ENCODE measurements around the gene GFRA4.
"Not testable (repeated sequence)": the region's sequence is repeated elsewhere in the genome, so short reads cannot be mapped to it uniquely, and the experiment has no call there.

GFRA4 gene

GRCh38 chr20:3652676-3653596, 10.3 kb downstream of the GFRA4 start:
- DNase-seq, result no peak

- DNase-seq, result no peak
Observed at GRCh38 chr20:3652221-3652620, 11.0 kb downstream of the GFRA4 start.

- no peak for DNase-seq
Observed at GRCh38 chr20:3651204-3651962, 11.8 kb downstream of the GFRA4 start.

GRCh38 chr20:3648951-3649350, 14.2 kb downstream of the GFRA4 start:
- DNase-seq, result no peak

GRCh38 chr20:3647473-3647872, 15.7 kb downstream of the GFRA4 start:
- no peak for DNase-seq

GRCh38 chr20:3646651-3647050, 16.5 kb downstream of the GFRA4 start:
- DNase-seq, result no peak

- no peak for DNase-seq
Observed at GRCh38 chr20:3646067-3646440, 17.1 kb downstream of the GFRA4 start.

GRCh38 chr20:3645309-3646066, 17.7 kb downstream of the GFRA4 start:
- no peak for DNase-seq

GRCh38 chr20:3640259-3640658, 22.9 kb downstream of the GFRA4 start:
- DNase-seq, result no peak

- DNase-seq, result no peak
Observed at GRCh38 chr20:3635346-3635745, 27.9 kb downstream of the GFRA4 start.

- DNase-seq, result no peak
Observed at GRCh38 chr20:3633913-3634478, 29.2 kb downstream of the GFRA4 start.

- no peak for DNase-seq
Observed at GRCh38 chr20:3632311-3633004, 30.7 kb downstream of the GFRA4 start.

GRCh38 chr20:3631534-3631933, 31.7 kb downstream of the GFRA4 start:
- DNase-seq, result no peak

- DNase-seq, result no peak
Observed at GRCh38 chr20:3630429-3630828, 32.8 kb downstream of the GFRA4 start.

- DNase-seq, result no peak
Observed at GRCh38 chr20:3629893-3630292, 33.3 kb downstream of the GFRA4 start.

- no peak for DNase-seq
Observed at GRCh38 chr20:3628502-3629314, 34.5 kb downstream of the GFRA4 start.

GRCh38 chr20:3627476-3627875, 35.7 kb downstream of the GFRA4 start:
- no peak for DNase-seq

- no peak for DNase-seq
Observed at GRCh38 chr20:3622406-3622805, 40.8 kb downstream of the GFRA4 start.

- DNase-seq, result no peak
Observed at GRCh38 chr20:3621111-3621510, 42.1 kb downstream of the GFRA4 start.

GRCh38 chr20:3616250-3616649, 46.9 kb downstream of the GFRA4 start:
- DNase-seq, result no peak

GRCh38 chr20:3615171-3615840, 47.9 kb downstream of the GFRA4 start:
- not testable (repeated sequence) for DNase-seq
